H1 (cell line): Measurements from ENCODE around the gene PRDM5. TPM values are rescaled to one million over a fixed set of nuclear protein-coding genes. Genes with fewer than 3 reads are reported as not detected.

Experiments used
- RAD21 ChIP-seq, 2 experiments: IDR thresholded peaks in 1 of 2; conservative IDR thresholded peaks in 1 of 2; 2 replicates each; pipeline ENCODE4 v1.6.1; 2011; ENCODE audit warnings: low read depth in 2 of 2, low read length in 2 of 2, improper control_type of control experiment in 1 of 2, inconsistent platforms in 1 of 2, mild to moderate bottlenecking in 1 of 2, moderate library complexity in 1 of 2
- polyA plus RNA-seq, 7 experiments: library from polyadenylated mRNA; depleted of rRNA in 3 of 7; stranded (reverse) in 5 of 7; unstranded in 2 of 7; fragments of >200 nt in 5 of 7; fragments of 200-250 nt in 2 of 7; gene quantifications; 1 replicate in 5 of 7; 2 replicates in 1 of 7; 4 replicates in 1 of 7; pipeline versions ENCODE4 v1.2.1 to v1.2.3, GENCODE V29; 2011 to 2013; ENCODE audit warnings: missing spikeins in 2 of 7, mixed read lengths in 2 of 7
- total RNA-seq: library from RNA; stranded (reverse); fragmentation: NEBNext Ultra II Directional; extraction: Animal tissue kit (Norgen Biotek cat#: 25700); gene quantifications from 2 replicates; pipeline ENCODE4 v1.2.1, GENCODE V29; 2021

Gene PRDM5
- total and polyA plus RNA-seq, 2 of the 8 experiments (the other 6 are each of a cell fraction or from before 2014, with no cell fraction given): 8.2 to 23.4 TPM

DNA sequence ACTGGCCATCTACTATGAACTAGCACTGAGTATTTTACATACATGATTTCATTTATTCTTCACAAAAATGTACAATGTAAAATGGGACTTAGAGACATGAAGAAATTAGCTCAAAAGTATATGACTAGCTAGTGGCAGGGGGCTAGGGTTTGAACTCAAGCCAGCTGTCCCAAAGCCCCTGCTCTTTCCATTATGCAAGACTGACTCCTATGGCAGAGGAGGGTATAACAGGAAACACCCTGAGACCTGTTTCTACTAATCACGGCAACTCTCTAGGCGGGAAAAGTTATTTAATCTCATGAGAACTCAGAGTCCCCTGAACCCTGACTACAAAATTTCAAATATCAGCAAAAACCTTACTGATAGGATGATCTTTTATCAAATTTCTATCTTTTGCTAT is 150.6 kb downstream of the PRDM5 start (continued):
- TF ChIP-seq RAD21 (IDR thresholded peaks at IDR 0.05 in 1 of 2, conservative IDR thresholded peaks at IDR 0.05 in 1 of 2; ENCODE audit: low read depth in 2 of 2, low read length in 2 of 2): peak; percentile 73
